Coronary artery (tissue), 2 donors: ENCODE data around the gene ZNF335.

Experiments
- DNase-seq: peaks from one replicate; pipeline ENCODE4 v3.0.0-alpha.2; 2017; ENCODE audit warnings: low spot score
- H3K27ac ChIP-seq, 2 donors: fragments of 200-600 bp; sonication (generic); one replicate each; pipeline ENCODE4 v1.5.1; 2016 to 2019
- H3K4me3 ChIP-seq: fragments of 200-600 bp; sonication (generic); 2 replicates; pipeline ENCODE4 v1.5.1; 2016; ENCODE audit warnings: mild to moderate bottlenecking, moderate library complexity
- TF ChIP-seq, protein P1 (sequence below): fragments of 200-600 bp; sonication (generic); IDR thresholded peaks from one replicate; pipeline ENCODE4 v1.5.1; 2019; ENCODE audit warnings: antibody characterized with exemption

Gene ZNF335

DNA sequence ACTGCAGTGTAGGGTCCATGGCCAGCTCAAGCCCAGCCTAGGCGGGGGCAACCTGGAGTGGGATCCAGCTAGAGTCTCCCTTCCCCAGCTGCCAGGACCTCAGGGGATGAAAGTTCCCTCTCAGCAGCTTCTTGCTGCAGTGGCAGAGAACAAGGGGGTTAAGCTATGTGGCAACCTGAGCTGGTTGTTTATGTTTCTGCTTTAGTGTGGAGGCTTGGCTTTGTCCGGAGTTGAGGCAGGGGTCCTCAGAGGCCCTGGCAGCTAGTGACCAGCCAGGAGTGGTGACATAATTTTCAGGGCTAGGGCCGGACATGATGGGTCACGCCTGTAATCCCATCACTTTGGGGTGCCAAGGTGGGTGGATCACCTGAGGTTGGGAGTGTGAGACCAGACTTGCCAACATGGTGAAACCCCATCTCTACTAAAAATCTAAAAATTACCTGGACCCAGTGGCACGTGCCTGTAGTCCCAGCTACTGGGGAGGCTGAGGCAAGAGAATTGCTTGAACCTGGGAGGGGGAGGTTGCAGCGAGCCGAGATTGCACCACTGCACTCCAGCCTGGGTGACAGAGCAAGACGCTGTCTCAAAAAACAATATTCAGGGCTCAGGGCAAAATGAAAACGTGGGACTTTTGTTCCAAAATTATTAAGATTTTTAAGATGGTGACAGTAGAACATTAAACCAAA is 46.0 kb downstream of the ZNF335 start:
- H3K27ac ChIP-seq, result peak overlapping the region in 1 of 2 donors; percentile 84
- no peak overlapping the region for H3K4me3 ChIP-seq
- TF ChIP-seq, protein P1, sequence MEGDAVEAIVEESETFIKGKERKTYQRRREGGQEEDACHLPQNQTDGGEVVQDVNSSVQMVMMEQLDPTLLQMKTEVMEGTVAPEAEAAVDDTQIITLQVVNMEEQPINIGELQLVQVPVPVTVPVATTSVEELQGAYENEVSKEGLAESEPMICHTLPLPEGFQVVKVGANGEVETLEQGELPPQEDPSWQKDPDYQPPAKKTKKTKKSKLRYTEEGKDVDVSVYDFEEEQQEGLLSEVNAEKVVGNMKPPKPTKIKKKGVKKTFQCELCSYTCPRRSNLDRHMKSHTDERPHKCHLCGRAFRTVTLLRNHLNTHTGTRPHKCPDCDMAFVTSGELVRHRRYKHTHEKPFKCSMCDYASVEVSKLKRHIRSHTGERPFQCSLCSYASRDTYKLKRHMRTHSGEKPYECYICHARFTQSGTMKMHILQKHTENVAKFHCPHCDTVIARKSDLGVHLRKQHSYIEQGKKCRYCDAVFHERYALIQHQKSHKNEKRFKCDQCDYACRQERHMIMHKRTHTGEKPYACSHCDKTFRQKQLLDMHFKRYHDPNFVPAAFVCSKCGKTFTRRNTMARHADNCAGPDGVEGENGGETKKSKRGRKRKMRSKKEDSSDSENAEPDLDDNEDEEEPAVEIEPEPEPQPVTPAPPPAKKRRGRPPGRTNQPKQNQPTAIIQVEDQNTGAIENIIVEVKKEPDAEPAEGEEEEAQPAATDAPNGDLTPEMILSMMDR, result no peak
- DNase-seq, result no peak

DNA sequence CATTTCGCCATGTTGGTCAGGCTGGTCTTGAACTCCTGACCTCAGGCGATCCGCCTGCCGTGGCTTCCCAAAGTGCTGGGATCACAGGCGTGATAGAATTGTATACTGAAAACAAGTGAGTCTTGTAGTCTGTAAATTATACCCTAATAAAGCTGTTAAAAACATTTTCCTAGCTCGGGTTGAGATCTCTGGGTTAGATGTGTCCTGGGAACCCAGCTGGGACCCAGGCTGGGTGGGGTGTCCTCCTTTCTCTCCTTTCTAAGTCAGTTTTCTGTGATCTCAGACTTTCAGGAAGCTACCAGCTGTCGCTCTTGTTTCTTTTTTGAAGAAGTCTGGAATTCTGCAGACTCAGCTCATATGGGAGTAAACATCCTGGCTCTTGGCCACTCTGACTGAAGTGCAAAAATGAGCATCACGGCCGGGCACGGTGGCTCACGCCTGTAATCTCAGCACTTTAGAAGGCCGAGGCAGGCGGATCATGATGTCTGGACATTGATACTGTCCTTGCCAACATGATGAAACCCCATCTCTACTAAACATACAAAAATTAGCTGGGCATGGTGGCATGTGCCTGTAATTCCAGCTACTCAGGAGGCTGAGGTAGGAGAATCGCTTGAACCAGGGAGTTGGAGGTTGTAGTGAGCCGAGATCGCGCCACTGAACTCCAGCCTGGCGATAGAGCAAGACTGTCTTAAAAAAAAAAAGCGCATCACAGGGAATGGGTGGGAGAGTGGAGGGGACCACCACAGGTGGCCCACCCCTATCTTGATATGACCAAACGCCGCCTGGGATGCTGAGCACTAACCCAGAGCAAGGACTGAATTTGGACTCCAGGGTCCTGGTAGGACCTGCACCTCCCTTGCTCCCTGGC is 47.4 kb downstream of the ZNF335 start:
- Histone ChIP-seq H3K27ac (peak overlapping the region; percentile 21 to 84), H3K4me3 (peak overlapping the region; percentile 40)
- TF ChIP-seq, protein P1, result no peak
- DNase-seq, result no peak

DNA sequence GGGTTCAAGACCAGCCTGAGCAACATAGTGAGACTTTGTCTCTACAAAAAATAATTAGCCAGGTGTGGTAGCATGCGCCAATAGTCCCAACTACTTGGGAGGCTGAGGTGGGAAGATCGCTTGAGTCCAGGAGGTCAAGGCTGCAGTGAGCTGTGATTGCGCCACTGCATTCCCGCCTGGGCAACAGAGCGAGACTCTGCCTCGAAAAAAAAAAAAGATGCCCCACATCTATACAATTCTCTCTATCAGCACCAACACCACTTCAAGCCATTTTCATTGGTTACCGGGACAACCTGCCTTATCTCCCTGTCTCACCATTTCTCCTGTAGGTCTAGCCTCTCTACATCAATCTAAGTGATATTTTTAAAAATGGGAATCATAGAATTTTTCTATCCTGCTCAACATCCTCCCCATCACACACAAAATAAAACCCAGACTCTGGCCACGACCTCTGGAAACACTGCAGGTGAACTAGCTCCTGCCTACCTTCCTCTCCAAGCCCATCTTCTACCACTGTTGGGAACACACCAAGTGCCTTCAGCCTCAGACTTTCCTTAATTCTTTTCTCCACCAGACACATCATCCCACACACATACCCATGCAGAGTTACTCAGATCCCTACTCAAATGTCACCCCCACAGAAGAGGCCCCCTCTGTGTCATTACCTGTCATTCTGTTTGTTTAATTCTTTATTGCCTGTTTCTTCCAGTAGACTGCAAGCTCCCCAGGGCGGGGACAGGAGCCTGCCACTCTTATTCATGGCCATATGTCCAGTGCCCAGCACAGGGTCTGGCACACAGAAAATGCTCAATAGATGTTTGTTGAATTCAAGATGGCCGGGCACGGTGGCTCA is 50.4 kb downstream of the ZNF335 start:
- no peak for DNase-seq
- Histone ChIP-seq H3K27ac (peak overlapping the region in 1 of 2 donors; percentile 85), H3K4me3 (no peak overlapping the region)
- TF ChIP-seq, protein P1, result no peak

DNA sequence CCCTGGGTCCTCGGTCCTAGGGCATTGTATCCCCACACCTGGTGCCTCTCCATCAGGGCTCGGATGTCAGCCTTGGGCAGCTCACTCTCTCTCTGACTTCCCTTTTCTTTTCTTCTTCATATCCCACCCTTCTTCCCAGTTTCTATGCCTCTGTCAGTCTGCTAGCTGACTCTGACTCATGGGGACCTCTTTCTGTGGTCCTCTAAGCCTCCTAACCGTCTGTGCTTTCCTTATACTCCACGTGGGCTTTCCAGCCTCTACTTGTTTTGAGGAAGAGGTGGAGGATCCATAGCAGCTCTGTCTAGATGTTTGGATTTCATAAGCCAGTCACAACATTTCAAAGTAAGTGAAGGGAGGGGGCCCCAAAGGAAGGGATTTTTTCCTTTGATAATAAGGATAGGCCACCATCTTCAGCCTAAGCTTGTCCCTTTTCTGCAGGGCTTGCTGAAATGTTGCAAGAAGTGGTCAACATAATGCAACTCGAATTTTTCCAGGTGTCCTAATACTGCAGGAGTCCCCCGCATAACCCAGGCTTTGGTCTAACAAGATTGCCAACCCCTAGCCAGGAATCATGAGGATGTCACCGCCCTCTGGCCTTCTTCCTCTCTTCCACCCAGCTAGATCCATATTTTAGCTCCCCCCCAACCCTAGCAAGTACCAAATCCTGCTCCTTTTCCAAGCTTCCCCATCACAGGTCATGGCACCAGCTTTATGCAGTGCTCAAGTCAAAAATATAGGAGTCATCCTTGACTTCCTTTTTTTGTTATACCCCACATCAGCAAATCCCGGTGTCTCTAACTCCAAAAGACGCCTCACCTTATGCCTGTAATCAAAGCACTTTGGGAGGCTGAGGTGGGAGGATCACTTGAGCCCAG is 51.3 kb downstream of the ZNF335 start:
- TF ChIP-seq, protein P1, result no peak
- no peak for DNase-seq
- Histone ChIP-seq H3K4me3 (no peak overlapping the region), H3K27ac (peak overlapping the region; percentile 24 to 85)

DNA sequence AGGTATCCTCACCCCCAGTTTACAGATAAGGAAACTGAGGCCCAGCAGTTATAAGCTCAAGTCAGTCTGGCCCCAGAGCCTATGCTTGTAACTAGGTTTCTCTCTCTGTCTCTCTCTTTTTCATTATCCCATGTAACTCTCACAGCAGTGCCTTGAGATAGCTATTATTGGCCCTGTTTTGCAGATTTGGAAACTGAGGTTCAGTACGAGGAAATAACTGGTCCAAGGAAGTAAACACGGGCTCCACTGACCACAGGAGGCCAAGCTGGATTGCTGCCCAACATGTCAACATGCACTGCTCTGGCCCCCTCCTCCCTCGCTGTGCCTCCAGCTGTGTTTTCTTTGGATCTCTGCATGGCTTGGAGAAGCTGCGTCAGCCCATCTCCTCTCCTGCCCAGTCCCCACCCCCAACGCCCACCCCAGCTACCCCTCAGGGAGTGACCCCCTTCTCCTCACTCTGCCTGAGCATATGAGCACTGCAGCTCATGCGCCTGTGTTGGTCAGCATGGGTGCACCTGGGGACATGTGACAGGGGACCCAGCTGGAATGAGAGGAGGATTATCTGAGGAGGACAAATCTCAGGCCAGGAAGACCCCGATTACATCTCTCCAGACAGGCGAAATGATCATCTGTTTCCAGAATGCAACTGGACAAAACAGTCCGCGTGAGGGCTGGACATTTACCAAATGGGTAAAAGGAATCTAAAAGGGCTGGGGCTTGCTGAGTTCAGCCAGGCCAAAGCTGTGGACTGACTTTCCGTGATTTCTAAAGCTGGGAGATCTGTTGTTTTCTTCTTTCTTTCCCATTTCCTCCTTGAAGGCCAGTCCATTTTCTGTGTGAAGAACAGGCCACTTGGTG is 52.2 kb downstream of the ZNF335 start:
- Histone ChIP-seq H3K4me3 (peak overlapping the region; percentile 42), H3K27ac (peak overlapping the region; percentile 25 to 85)
- TF ChIP-seq, protein P1, result no peak
- DNase-seq, result no peak
